Gastroesophageal sphincter (tissue), 4 donors: ENCODE results near the gene MAFG. TPM values are rescaled to one million over a fixed set of nuclear protein-coding genes. Genes with fewer than 3 reads are reported as not detected.
A peak's percentile ranks its signal among the peaks of the same experiment; 100 is the strongest.

Experiments
- ATAC-seq: fragments of 150-250 bp; one replicate; pipeline ENCODE4 v1.9.1; 2016; ENCODE audit warnings: mild to moderate bottlenecking, moderate library complexity
- H3K27ac ChIP-seq, 4 donors: fragments of 200-600 bp; sonication (generic) in 3 of 4; 1 replicate in 3 of 4; 2 replicates in 1 of 4; pipeline ENCODE4 v1.5.1; 2016 to 2019
- H3K27me3 ChIP-seq: fragments of 200-600 bp; sonication (generic); one replicate; pipeline ENCODE4 v1.5.1; 2019
- H3K36me3 ChIP-seq, 2 donors: fragments of 200-600 bp; sonication (generic); one replicate each; pipeline ENCODE4 v1.5.1; 2019; ENCODE audit warnings: control low read depth in 1 of 2
- H3K4me1 ChIP-seq, 3 donors: fragments of 200-600 bp; sonication (generic); 1 replicate in 2 of 3; 2 replicates in 1 of 3; pipeline ENCODE4 v1.5.1; 2016 to 2019; ENCODE audit warnings: control low read depth in 2 of 3
- H3K4me3 ChIP-seq, 2 donors: fragments of 200-600 bp; sonication (generic); one replicate each; pipeline ENCODE4 v1.5.1; 2019; ENCODE audit warnings: mild to moderate bottlenecking in 1 of 2, moderate library complexity in 1 of 2
- H3K9me3 ChIP-seq, 3 donors: fragments of 200-600 bp; sonication (generic); one replicate each; pipeline ENCODE4 v1.5.1; 2017 to 2019; ENCODE audit warnings: control low read depth in 2 of 3
- EP300 ChIP-seq: sonication (generic); formaldehyde crosslinking; IDR thresholded peaks from one replicate; pipeline ENCODE4 v1.6.1; 2017; ENCODE audit warnings: antibody characterized with exemption, mild to moderate bottlenecking
- POLR2A ChIP-seq, 2 donors: fragments of 450-650 bp; IDR thresholded peaks; one replicate each; pipeline ENCODE4 v1.6.1; 2017; ENCODE audit warnings: antibody characterized with exemption in 2 of 2, mild to moderate bottlenecking in 2 of 2, moderate library complexity in 1 of 2
- POLR2AphosphoS5 ChIP-seq: sonication (generic); formaldehyde crosslinking; IDR thresholded peaks from one replicate; pipeline ENCODE4 v1.6.1; 2017; ENCODE audit warnings: antibody characterized with exemption
- WGBS, 2 donors: methylation state at CpG; one replicate each; pipeline ENCODE4 v1.1.5; 2018; ENCODE audit warnings: low coverage in 1 of 2; 5-methylcytosine and 5-hydroxymethylcytosine counted together
- total RNA-seq, 4 donors: library from RNA; depleted of rRNA; stranded (reverse); fragments of >200 nt; gene quantifications; one replicate each; pipeline ENCODE4 v1.1.0, GENCODE V29; 2016
- TF ChIP-seq, protein P1 (sequence below), 4 experiments: fragments of 200-600 bp in 2 of 4; fragments of 450-650 bp in 2 of 4; sonication (generic) in 1 of 4; IDR thresholded peaks; one replicate each; pipeline ENCODE4 v1.5.1; 2017 to 2019; ENCODE audit warnings: antibody characterized with exemption in 4 of 4, mild to moderate bottlenecking in 2 of 4, moderate library complexity in 2 of 4

Gene MAFG
- total RNA-seq, 4 donors from 2014 or later = 18.8 to 39.3 (median 25.3) TPM

DNA sequence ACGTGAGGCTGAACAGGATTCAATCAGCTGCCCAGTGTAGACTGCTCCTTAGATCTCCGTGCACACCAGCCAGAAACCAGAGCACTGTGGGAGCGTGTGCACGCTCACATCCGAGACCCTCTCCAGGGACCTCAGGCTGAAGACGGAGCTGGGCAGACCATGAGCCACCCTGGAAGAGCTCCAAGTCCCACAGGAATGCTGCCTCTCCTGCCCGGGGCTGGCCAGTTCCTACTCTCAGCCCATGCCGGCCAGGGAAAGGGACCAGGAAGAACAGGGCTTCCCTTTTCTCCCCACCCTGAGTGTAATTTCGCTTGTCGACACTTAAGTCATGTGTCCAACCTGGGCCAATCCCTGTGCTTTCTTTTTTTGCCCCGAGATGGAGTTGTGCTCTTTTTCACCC lies 43.0 kb downstream of the MAFG start:
- ATAC-seq = no peak
- WGBS, 2 donors = 50% methylated on average over 5 of the region's 11 CpGs; no CpG with 5 or more reads in 1 of the 2 donors
- H3K4me1 ChIP-seq = peaks cover 0 to 8% (median 0%) of the 10 kb centered on the region in 3 donors
- H3K27ac ChIP-seq = no peak overlapping the region
- H3K9me3 ChIP-seq = no peaks in the 10 kb centered on the region
- peaks cover 0 to 99% of the 10 kb centered on the region in 2 donors for H3K36me3 ChIP-seq
- H3K27me3 ChIP-seq = no peaks in the 10 kb centered on the region
- no peak overlapping the region for H3K4me3 ChIP-seq
- TF ChIP-seq POLR2AphosphoS5 (no peak), POLR2A (IDR thresholded peaks at IDR 0.05) (no peak), EP300 (no peak)
- TF ChIP-seq, protein P1, sequence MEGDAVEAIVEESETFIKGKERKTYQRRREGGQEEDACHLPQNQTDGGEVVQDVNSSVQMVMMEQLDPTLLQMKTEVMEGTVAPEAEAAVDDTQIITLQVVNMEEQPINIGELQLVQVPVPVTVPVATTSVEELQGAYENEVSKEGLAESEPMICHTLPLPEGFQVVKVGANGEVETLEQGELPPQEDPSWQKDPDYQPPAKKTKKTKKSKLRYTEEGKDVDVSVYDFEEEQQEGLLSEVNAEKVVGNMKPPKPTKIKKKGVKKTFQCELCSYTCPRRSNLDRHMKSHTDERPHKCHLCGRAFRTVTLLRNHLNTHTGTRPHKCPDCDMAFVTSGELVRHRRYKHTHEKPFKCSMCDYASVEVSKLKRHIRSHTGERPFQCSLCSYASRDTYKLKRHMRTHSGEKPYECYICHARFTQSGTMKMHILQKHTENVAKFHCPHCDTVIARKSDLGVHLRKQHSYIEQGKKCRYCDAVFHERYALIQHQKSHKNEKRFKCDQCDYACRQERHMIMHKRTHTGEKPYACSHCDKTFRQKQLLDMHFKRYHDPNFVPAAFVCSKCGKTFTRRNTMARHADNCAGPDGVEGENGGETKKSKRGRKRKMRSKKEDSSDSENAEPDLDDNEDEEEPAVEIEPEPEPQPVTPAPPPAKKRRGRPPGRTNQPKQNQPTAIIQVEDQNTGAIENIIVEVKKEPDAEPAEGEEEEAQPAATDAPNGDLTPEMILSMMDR (IDR thresholded peaks at IDR 0.05) = no peak

DNA sequence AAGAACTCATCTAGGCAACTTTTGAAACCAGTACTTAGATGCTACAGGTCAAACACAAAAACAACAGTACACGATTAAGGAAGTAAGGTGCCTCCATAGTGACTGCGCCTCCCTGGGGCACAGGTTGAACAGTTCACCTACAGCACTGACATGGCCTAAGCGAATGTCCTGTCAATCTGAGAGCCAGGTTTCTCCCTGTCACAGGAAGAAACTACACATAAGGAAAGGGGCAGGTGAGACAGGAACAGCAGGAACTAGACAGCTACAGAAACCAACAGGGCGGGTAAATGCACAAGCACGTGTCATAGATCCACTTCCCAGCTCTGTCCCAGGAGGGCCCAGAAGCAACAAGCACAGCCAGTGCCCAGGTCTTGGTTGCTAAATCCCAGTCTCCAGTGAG lies 48.4 kb downstream of the MAFG start:
- no peak for ATAC-seq
- TF ChIP-seq, protein P1 (IDR thresholded peaks at IDR 0.05) = no peak
- TF ChIP-seq POLR2AphosphoS5 (no peak), POLR2A (IDR thresholded peaks at IDR 0.05) (no peak), EP300 (no peak)
- no peaks in the 10 kb centered on the region for H3K4me1 ChIP-seq
- H3K9me3 ChIP-seq = no peaks in the 10 kb centered on the region
- H3K27me3 ChIP-seq = no peaks in the 10 kb centered on the region
- H3K27ac ChIP-seq = no peak overlapping the region
- H3K4me3 ChIP-seq = no peak overlapping the region
- WGBS, 2 donors = 68 to 93% methylated on average over 3 to 4 of the region's 5 CpGs
- H3K36me3 ChIP-seq = peaks cover 0 to 67% of the 10 kb centered on the region in 2 donors

DNA sequence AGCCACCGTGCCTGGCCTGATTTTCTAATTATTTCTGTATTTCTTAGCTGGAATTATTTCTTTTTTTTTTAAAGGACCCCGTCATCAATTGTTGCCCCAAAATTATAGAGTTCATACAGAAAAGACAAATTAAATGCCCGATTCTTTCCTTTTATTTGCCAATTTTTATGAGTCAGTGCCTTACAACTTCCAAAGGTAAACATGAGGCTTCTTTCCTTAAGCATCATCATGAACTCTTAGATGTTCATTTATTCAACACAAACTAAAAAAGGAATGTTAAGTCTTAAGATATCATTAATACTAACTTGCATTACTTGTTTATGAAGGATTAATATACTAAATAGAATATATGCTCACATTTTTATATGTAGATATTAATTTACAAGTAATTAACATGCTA lies 49.2 kb downstream of the MAFG start:
- TF ChIP-seq POLR2AphosphoS5 = no peak
- TF ChIP-seq POLR2A (IDR thresholded peaks at IDR 0.05) = no peak
- TF ChIP-seq EP300 = no peak
- TF ChIP-seq, protein P1 (IDR thresholded peaks at IDR 0.05) = no peak
- H3K4me3 ChIP-seq = no peak overlapping the region
- peaks cover 0 to 59% of the 10 kb centered on the region in 2 donors for H3K36me3 ChIP-seq
- no peak for ATAC-seq
- WGBS, 2 donors = 73 to 82% methylated on average over 3 of the region's 3 CpGs
- H3K4me1 ChIP-seq = no peaks in the 10 kb centered on the region
- H3K27me3 ChIP-seq = no peaks in the 10 kb centered on the region
- no peak overlapping the region for H3K27ac ChIP-seq
- H3K9me3 ChIP-seq = no peaks in the 10 kb centered on the region

DNA sequence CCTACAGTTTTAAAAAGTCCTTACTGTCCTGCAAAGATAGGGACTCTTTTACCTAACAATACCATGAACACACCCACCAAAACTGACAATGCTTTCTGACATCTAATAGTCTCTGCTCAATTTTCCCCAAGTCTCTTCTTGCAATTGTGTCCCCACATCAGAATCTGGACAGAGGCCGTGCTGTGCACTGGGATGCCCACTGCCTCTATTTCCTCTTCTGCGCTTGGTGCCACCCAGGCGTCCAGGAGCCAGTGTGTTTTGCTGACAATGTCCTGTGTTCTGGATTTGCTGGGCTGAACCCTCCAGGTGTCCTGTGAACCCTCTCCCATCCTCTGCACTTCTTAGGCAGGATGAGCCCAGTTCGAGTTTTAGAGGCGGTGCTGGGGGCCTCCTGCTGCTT lies 50.0 kb downstream of the MAFG start:
- TF ChIP-seq POLR2A (IDR thresholded peaks at IDR 0.05) (no peak), EP300 (no peak), POLR2AphosphoS5 (no peak)
- TF ChIP-seq, protein P1 (IDR thresholded peaks at IDR 0.05) = no peak
- Histone ChIP-seq H3K4me3 (no peak overlapping the region), H3K27me3 (no peaks in the 10 kb centered on the region), H3K27ac (no peak overlapping the region), H3K4me1 (peaks cover 0 to 6% (median 5%) of the 10 kb centered on the region in 3 donors), H3K9me3 (no peaks in the 10 kb centered on the region), H3K36me3 (peaks cover 0 to 52% of the 10 kb centered on the region in 2 donors)
- no peak for ATAC-seq
- 82 to 89% methylated on average over 3 to 4 of the region's 5 CpGs for WGBS, 2 donors

DNA sequence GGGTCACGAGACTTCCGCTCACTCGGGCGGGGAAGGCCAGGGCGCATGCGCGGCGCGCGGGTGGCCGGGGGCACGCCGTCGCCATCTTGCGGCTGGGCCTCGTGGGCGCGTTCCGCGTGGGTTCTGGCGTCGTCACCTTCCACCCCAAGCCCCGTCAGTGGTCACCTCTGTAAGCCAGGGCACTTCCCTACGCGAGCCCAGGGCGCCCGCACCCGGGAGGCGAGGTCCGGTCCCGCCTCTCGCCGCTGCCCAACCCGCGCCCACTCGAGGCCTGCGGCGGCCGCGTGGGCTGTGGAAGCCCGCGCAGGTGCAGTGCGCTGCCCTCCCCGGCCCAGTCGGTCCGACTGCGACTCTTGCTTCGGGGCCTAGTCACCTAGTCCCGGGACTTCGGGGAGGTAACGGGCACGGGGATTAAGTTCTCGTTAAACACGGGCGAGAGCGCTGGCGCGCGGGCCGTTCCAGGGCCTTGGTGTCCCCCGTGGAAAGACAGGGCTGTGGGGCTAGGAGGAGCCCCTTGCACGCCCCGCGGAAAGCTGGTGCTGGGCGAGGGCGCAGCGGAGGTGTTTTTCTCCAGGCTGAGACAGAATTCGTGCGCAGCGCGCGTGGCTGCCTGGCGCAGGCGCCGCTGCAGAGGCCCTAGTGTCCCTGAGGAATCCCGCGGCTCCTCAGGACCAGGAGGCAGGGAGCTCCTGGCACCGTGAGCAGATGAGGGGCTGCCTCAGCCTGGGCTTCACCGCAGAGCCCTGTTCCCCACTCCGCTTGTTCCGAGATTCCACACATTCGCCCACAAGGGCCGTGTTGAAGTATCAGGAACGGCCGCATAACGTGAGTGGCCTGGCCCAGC lies 55.9 kb downstream of the MAFG start:
- Histone ChIP-seq H3K27me3 (no peaks in the 10 kb centered on the region), H3K36me3 (peaks cover 0 to 27% of the 10 kb centered on the region in 2 donors), H3K4me3 (peak overlapping the region; percentile 54 to 80), H3K9me3 (no peaks in the 10 kb centered on the region), H3K27ac (peak overlapping the region; percentile 82 to 99 (median 98)), H3K4me1 (peaks cover 0 to 57% (median 35%) of the 10 kb centered on the region in 3 donors)
- ATAC-seq = peak; percentile 23
- no peak for TF ChIP-seq EP300
- TF ChIP-seq, protein P1 (IDR thresholded peaks at IDR 0.05) = peak in 3 of 4 experiments; percentile 48 to 66 (median 55)
- no peak for TF ChIP-seq POLR2AphosphoS5
- peak; percentile 93 to 95 for TF ChIP-seq POLR2A (IDR thresholded peaks at IDR 0.05)
- 0% methylated on average over 7 of the region's 86 CpGs; no CpG with 5 or more reads in 1 of the 2 donors for WGBS, 2 donors
